SK-N-SH (cell line): Measurements from ENCODE around the gene OBP2A. TPM values are rescaled to one million over a fixed set of nuclear protein-coding genes. Genes with fewer than 3 reads are reported as not detected.

ENCODE experiments used
- CTCF ChIA-PET: fragments of 300-600, 350-600 bp; formaldehyde crosslinking; extraction: SDS; loops from one replicate; lab custom pipeline; 2021; lab: Yijun Ruan, JAX
- POLR2A ChIA-PET: fragments of 350-600 bp; sonication (Branson Sonifier 250); formaldehyde crosslinking; extraction: SDS; loops from one replicate; lab custom pipeline; 2020; ENCODE audit warnings: antibody characterized with exemption, inconsistent platforms; lab: Yijun Ruan, JAX
- DNase-seq: peaks from one replicate; pipeline ENCODE4 v3.0.0; 2012
- H2AFZ ChIP-seq: fragments of 200-600 bp; sonication (generic); 2 replicates; pipeline ENCODE4 v1.8.1; 2016; ENCODE audit warnings: antibody characterized with exemption, mild to moderate bottlenecking, low read depth
- H3F3A ChIP-seq: fragments of 200-600 bp; sonication (generic); replicated peaks from 2 replicates; pipeline ENCODE3; 2016; ENCODE audit warnings: antibody characterized with exemption, mild to moderate bottlenecking; ENCODE audit not compliant: insufficient read depth
- H3K27ac ChIP-seq, 2 experiments: fragments of 200-500 bp in 1 of 2; fragments of 200-600 bp in 1 of 2; sonication (Bioruptor generic) in 1 of 2; sonication (generic), shearing (Covaris generic) in 1 of 2; 2 replicates each; pipeline versions ENCODE4 v1.5.1 to v1.6.1; 2014 to 2016; ENCODE audit warnings: low read depth in 2 of 2, inconsistent platforms in 1 of 2, low read length in 1 of 2, mild to moderate bottlenecking in 1 of 2, mixed read lengths in 1 of 2
- H3K27me3 ChIP-seq: fragments of 200-600 bp; sonication (generic), shearing (Covaris generic); 2 replicates; pipeline ENCODE4 v1.6.1; 2016; ENCODE audit warnings: mixed run types; ENCODE audit not compliant: insufficient read depth
- H3K36me3 ChIP-seq, 2 experiments: fragments of 200-500 bp in 1 of 2; fragments of 200-600 bp in 1 of 2; sonication (Bioruptor generic) in 1 of 2; sonication (generic) in 1 of 2; replicated peaks in 1 of 2; 2 replicates each; pipeline versions ENCODE3 to v1.5.1; 2014 to 2016; ENCODE audit warnings: low read length in 1 of 2, mild to moderate bottlenecking in 1 of 2; ENCODE audit not compliant: insufficient read depth in 2 of 2, control insufficient read depth in 1 of 2
- H3K4me1 ChIP-seq, 2 experiments: fragments of 200-500 bp in 1 of 2; fragments of 200-600 bp in 1 of 2; sonication (Bioruptor generic) in 1 of 2; sonication (generic), shearing (Covaris generic) in 1 of 2; 2 replicates each; pipeline versions ENCODE4 v1.5.1 to v1.6.1; 2014 to 2016; ENCODE audit warnings: low read depth in 1 of 2, low read length in 1 of 2, mixed run types in 1 of 2; ENCODE audit not compliant: insufficient read depth in 2 of 2, control insufficient read depth in 1 of 2
- H3K4me2 ChIP-seq: fragments of 200-600 bp; sonication (generic), shearing (Covaris generic); 2 replicates; pipeline ENCODE4 v1.6.1; 2017; ENCODE audit warnings: mixed run types
- H3K4me3 ChIP-seq, 2 experiments: fragments of 200-500 bp in 1 of 2; fragments of 200-600 bp in 1 of 2; sonication (Bioruptor generic) in 1 of 2; sonication (generic), shearing (Covaris generic) in 1 of 2; 2 replicates each; pipeline versions ENCODE4 v1.5.1 to v1.8.1; 2014 to 2016; ENCODE audit warnings: low read depth in 2 of 2, inconsistent platforms in 1 of 2, low read length in 1 of 2, mild to moderate bottlenecking in 1 of 2, mixed read lengths in 1 of 2, moderate library complexity in 1 of 2
- H3K79me2 ChIP-seq: fragments of 200-600 bp; sonication (generic); 2 replicates; pipeline ENCODE4 v1.8.1; 2017; ENCODE audit warnings: mild to moderate bottlenecking; ENCODE audit not compliant: insufficient read depth
- H3K9ac ChIP-seq: fragments of 200-600 bp; sonication (generic); 2 replicates; pipeline ENCODE4 v1.6.1; 2017; ENCODE audit warnings: mixed run types
- H3K9me2 ChIP-seq: fragments of 200-600 bp; sonication (generic); 2 replicates; pipeline ENCODE4 v1.6.1; 2017; ENCODE audit warnings: mixed run types
- H3K9me3 ChIP-seq: fragments of 200-600 bp; sonication (generic); 2 replicates; pipeline ENCODE4 v1.6.1; 2017; ENCODE audit warnings: mixed run types, mild to moderate bottlenecking, moderate library complexity
- H4K20me1 ChIP-seq: fragments of 200-600 bp; sonication (generic); 2 replicates; pipeline ENCODE4 v1.6.1; 2017; ENCODE audit warnings: mild to moderate bottlenecking, mixed run types; ENCODE audit not compliant: insufficient read depth
- CHD2 ChIP-seq: fragments of 150-350 bp; IDR thresholded peaks from 2 replicates; pipeline ENCODE4 v1.6.1; 2018; ENCODE audit warnings: low read length; ENCODE audit not compliant: partially characterized antibody
- EP300 ChIP-seq, 2 experiments: IDR thresholded peaks; 2 replicates each; pipeline versions ENCODE4 v1.4.0 to v1.6.1; 2012; ENCODE audit warnings: borderline replicate concordance in 1 of 2, low read depth in 1 of 2, low read length in 1 of 2
- FOSL2 ChIP-seq: IDR thresholded peaks from 2 replicates; pipeline ENCODE4 v1.4.0; 2012; ENCODE audit warnings: low read depth, mild to moderate bottlenecking, moderate library complexity, borderline replicate concordance
- FOXM1 ChIP-seq: IDR thresholded peaks from 2 replicates; pipeline ENCODE4 v1.4.0; 2012; ENCODE audit warnings: low read depth, mild to moderate bottlenecking
- GATA2 ChIP-seq: sonication (generic); formaldehyde crosslinking; IDR thresholded peaks from 2 replicates; pipeline ENCODE4 v1.5.0; 2020; ENCODE audit warnings: mild to moderate bottlenecking, missing genetic modification reagents
- JUND ChIP-seq: IDR thresholded peaks from 2 replicates; pipeline ENCODE4 v1.4.0; 2012
- MXI1 ChIP-seq: IDR thresholded peaks from 2 replicates; pipeline ENCODE4 v1.6.1; 2012; ENCODE audit warnings: mild to moderate bottlenecking, low read depth, low read length, improper control_type of control experiment
- NRF1 ChIP-seq: IDR thresholded peaks from 2 replicates; pipeline ENCODE4 v1.6.1; 2012; ENCODE audit warnings: low read depth, mild to moderate bottlenecking, low read length
- POLR2AphosphoS5 ChIP-seq: IDR thresholded peaks from 2 replicates; pipeline ENCODE4 v1.6.1; 2012; ENCODE audit warnings: low read depth, low read length
- RAD21 ChIP-seq: IDR thresholded peaks from 2 replicates; pipeline ENCODE4 v1.6.1; 2012; ENCODE audit warnings: mild to moderate bottlenecking, low read length
- RXRA ChIP-seq: IDR thresholded peaks from 2 replicates; pipeline ENCODE4 v1.4.0; 2012; ENCODE audit warnings: low read depth, mild to moderate bottlenecking, borderline replicate concordance
- TCF12 ChIP-seq: IDR thresholded peaks from 2 replicates; pipeline ENCODE4 v1.4.0; 2012
- TEAD4 ChIP-seq: IDR thresholded peaks from 2 replicates; pipeline ENCODE4 v1.4.0; 2012; ENCODE audit warnings: mild to moderate bottlenecking, borderline replicate concordance; ENCODE audit not compliant: insufficient read depth
- WGBS: methylation state at CpG from one replicate; pipeline ENCODE4 v1.1.6; 2017; ENCODE audit warnings: low lambda C conversion rate; 5-methylcytosine and 5-hydroxymethylcytosine counted together
- polyA plus RNA-seq, 3 experiments: library from polyadenylated mRNA; depleted of rRNA; stranded (reverse); fragments of >200 nt; gene quantifications; 2 replicates each; pipeline ENCODE4 v1.2.3, GENCODE V29; 2012
- TF ChIP-seq, protein P1 (sequence below): IDR thresholded peaks from 2 replicates; pipeline ENCODE4 v1.4.0; 2012; ENCODE audit warnings: low read depth, borderline replicate concordance
- TF ChIP-seq, protein P2 (sequence below): fragments of 200-600 bp; sonication (generic); IDR thresholded peaks from 2 replicates; pipeline ENCODE4 v1.6.1; 2017; ENCODE audit warnings: antibody characterized with exemption, mild to moderate bottlenecking, moderate library complexity

The OBP2A gene
- polyA plus RNA-seq, 1 of the 3 experiments (the other 2 are of a cell fraction) = not detected

DNA sequence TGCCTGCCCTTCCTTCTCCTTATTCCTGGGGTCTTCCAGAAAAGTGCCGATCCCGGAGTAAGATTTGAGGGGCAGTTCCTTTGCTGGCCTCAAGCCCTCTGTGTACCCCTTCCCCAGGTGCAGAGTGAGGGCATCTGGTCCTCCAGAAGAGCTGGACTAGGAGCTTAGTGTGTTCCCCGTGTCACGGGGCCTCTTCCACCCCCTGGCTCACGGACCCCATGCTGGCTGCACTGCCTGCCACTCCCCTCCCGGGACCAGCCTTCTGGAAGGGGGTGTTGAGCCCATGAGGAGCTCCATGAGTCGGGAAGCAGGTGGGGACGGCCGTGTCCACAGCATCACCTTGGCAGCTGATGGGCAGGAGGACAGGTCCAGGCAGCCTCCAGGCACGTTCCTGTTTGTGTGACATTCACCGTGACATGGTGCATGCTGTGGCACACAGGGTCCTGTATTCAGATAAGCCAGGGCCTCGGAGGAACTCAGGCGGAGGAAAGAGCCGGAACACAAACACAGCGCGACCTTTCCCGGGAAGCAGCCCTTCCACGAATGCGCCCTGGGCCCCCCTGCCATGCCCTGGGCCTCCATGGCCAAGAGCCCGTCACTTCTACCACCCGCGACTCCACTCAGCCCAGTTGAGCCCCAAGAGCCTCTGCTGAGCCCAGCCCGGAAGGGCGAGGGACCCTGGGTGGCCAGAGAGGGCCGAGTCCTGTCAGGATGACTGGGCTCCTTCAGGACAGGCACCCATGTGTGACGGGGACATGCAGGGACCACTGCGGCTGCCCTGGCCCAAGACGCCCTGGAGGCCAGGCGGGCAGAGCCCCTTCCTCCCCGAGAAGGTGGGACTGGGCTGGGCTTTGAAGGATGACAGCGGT lies 30.6 kb upstream of the OBP2A start:
- Histone ChIP-seq H3K9me2 (no peaks in the 10 kb centered on the region), H3K9ac (no peak overlapping the region), H3K4me1 (no peaks in the 10 kb centered on the region; a peak in 1 of 4 replicates), H2AFZ (no peak overlapping the region), H3K36me3 (no peaks in the 10 kb centered on the region), H3K4me3 (no peak overlapping the region), H4K20me1 (no peaks in the 10 kb centered on the region)
- no peak for DNase-seq
- WGBS = 74% methylated on average over 13 of the region's 31 CpGs
- no peak for TF ChIP-seq JUND
- no peak for TF ChIP-seq RXRA
- TF ChIP-seq POLR2AphosphoS5 = no peak
- no peak for TF ChIP-seq NRF1
- TF ChIP-seq CHD2 = no peak
- TF ChIP-seq, all 33 proteins: peak for 0
- H3K27ac ChIP-seq = no peak overlapping the region
- H3K4me2 ChIP-seq = no peak overlapping the region
- ChIA-PET POLR2A (no interaction called here), CTCF (interaction anchor here (1.0 to 3.2 kb wide), 2 partner anchors 11 to 14 kb away, joined by 3 to 23 read pairs; no protein-coding TSS in a partner anchor)
- H3K79me2 ChIP-seq = no peaks in the 10 kb centered on the region
- no peaks in the 10 kb centered on the region for H3K27me3 ChIP-seq
- H3K9me3 ChIP-seq = no peaks in the 10 kb centered on the region
- H3F3A ChIP-seq = no peaks in the 10 kb centered on the region

DNA sequence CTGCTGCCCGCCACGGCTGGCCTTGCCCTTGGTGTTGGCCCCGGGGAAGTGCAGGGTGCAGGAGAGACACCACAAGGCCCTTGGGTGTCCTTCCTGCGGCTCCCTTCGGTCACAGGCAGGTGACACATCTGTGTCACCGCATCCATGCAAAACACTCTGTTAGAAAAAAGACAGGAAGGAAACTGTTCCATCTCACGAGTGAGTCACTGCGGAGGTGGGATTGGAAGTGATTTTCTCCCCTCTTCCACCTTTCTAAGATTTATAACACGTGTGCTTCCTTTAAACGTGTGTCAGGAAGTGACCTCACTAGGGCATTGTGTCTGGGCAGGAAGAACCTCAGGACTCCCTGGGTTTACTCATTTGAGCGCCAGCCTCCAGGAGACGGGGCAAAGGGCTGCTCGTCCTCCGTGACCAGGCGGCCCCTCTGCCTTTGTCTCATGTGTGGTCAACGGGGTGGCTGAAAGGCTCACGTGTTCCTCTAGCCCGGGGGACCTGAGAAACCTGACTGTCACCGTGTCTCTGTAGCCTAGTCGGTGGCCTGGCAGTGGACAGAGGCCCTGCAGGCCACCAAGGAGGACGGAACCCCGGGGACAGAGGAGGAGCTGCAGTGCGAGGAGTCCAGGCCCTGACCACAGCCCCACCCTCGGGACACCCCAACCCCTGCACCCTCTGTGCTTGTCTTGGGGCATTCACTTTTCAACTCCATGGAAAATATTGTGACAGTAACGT lies 29.6 kb upstream of the OBP2A start:
- Histone ChIP-seq H2AFZ (no peak overlapping the region), H3K4me2 (no peak overlapping the region), H3K9ac (no peak overlapping the region), H4K20me1 (no peaks in the 10 kb centered on the region), H3K9me2 (no peaks in the 10 kb centered on the region), H3K4me1 (no peaks in the 10 kb centered on the region; a peak in 1 of 4 replicates), H3K36me3 (no peaks in the 10 kb centered on the region), H3K9me3 (no peaks in the 10 kb centered on the region), H3K79me2 (no peaks in the 10 kb centered on the region), H3K4me3 (no peak overlapping the region), H3K27ac (no peak overlapping the region), H3F3A (no peaks in the 10 kb centered on the region), H3K27me3 (no peaks in the 10 kb centered on the region)
- CTCF ChIA-PET = no interaction called here
- no peak for DNase-seq
- WGBS = 78% methylated on average over 11 of the region's 25 CpGs
- TF ChIP-seq MXI1 = no peak
- TF ChIP-seq TEAD4 = no peak
- no peak for TF ChIP-seq NRF1
- POLR2A ChIA-PET = no interaction called here

DNA sequence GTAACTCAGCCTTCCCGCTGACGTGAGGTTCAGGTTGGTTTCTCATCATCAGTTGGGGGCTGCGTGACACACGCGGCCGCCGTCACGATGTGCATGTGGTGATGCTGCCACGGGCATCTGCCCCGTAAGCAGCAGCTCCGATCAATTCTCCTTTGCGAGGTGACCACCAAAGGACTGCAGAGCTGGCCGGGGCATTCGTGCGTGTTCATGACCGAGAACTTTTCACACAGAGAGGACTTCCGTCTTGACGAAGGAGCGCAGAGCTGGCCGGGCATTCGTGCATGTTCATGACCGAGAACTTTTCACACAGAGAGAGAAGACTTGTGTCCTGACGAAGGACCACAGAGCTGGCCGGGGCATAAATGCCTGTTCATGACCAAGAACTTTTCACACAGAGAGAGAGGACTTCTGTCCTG lies 28.5 kb upstream of the OBP2A start:
- CTCF ChIA-PET = interaction anchor here (1.2 to 3.0 kb wide), 2 partner anchors 13 to 105 kb away, joined by 4 to 11 read pairs; no protein-coding TSS in a partner anchor
- H3K79me2 ChIP-seq = no peaks in the 10 kb centered on the region
- POLR2A ChIA-PET = no interaction called here

More for the DNA sequence above, 28.5 kb upstream of the OBP2A start:
- H3K36me3 ChIP-seq = no peaks in the 10 kb centered on the region
- no peak overlapping the region for H3K4me2 ChIP-seq
- no peak overlapping the region for H3K4me3 ChIP-seq
- 69% methylated on average over 24 of the region's 24 CpGs for WGBS
- H4K20me1 ChIP-seq = no peaks in the 10 kb centered on the region
- H3K27ac ChIP-seq = no peak overlapping the region
- H3K9me3 ChIP-seq = no peaks in the 10 kb centered on the region
- no peaks in the 10 kb centered on the region for H3K27me3 ChIP-seq
- no peak overlapping the region for H2AFZ ChIP-seq
- H3K9ac ChIP-seq = no peak overlapping the region
- no peak for DNase-seq
- H3K4me1 ChIP-seq = no peaks in the 10 kb centered on the region
- no peaks in the 10 kb centered on the region for H3K9me2 ChIP-seq
- H3F3A ChIP-seq = no peaks in the 10 kb centered on the region
- TF ChIP-seq, protein P1, sequence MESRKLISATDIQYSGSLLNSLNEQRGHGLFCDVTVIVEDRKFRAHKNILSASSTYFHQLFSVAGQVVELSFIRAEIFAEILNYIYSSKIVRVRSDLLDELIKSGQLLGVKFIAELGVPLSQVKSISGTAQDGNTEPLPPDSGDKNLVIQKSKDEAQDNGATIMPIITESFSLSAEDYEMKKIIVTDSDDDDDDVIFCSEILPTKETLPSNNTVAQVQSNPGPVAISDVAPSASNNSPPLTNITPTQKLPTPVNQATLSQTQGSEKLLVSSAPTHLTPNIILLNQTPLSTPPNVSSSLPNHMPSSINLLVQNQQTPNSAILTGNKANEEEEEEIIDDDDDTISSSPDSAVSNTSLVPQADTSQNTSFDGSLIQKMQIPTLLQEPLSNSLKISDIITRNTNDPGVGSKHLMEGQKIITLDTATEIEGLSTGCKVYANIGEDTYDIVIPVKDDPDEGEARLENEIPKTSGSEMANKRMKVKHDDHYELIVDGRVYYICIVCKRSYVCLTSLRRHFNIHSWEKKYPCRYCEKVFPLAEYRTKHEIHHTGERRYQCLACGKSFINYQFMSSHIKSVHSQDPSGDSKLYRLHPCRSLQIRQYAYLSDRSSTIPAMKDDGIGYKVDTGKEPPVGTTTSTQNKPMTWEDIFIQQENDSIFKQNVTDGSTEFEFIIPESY = no peak
- TF ChIP-seq, protein P2, sequence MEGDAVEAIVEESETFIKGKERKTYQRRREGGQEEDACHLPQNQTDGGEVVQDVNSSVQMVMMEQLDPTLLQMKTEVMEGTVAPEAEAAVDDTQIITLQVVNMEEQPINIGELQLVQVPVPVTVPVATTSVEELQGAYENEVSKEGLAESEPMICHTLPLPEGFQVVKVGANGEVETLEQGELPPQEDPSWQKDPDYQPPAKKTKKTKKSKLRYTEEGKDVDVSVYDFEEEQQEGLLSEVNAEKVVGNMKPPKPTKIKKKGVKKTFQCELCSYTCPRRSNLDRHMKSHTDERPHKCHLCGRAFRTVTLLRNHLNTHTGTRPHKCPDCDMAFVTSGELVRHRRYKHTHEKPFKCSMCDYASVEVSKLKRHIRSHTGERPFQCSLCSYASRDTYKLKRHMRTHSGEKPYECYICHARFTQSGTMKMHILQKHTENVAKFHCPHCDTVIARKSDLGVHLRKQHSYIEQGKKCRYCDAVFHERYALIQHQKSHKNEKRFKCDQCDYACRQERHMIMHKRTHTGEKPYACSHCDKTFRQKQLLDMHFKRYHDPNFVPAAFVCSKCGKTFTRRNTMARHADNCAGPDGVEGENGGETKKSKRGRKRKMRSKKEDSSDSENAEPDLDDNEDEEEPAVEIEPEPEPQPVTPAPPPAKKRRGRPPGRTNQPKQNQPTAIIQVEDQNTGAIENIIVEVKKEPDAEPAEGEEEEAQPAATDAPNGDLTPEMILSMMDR = no peak
- TF ChIP-seq EP300 (IDR thresholded peaks at IDR 0.05; ENCODE audit: borderline replicate concordance in 1 of 2, low read depth in 1 of 2, low read length in 1 of 2) (no peak), GATA2 (no peak), FOSL2 (no peak), RAD21 (no peak), TCF12 (no peak), FOXM1 (no peak)
- TF ChIP-seq, all 33 proteins: peak for 0
